GM10847 (cell line): Measurements from ENCODE around the gene YLPM1.

Experiments
- POLR2A ChIP-seq: IDR thresholded peaks from 2 replicates; pipeline ENCODE4 v1.6.1; 2011; ENCODE audit not compliant: insufficient read length; ENCODE audit errors: extremely low read depth

Gene YLPM1

DNA sequence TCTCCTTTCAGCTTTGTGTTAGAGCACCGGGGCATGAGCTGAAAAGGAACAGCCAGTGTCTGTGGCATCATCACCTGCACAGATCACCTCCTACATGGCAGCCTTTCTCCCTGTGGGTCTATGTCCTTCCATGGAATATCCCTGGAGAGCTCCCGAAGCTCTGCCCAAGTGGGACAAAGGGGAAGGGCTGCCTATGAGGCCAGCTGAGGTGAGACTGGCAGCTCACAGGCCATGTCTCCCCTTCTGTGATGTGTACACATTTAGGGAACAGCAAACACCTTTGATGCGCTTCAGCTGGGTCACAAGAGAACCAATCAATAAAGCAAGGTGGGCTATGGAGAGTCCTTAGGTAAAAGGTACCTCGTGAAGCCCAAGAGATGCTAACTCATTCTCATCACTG, 108.7 kb downstream of the YLPM1 start:
- no peak for TF ChIP-seq POLR2A

DNA sequence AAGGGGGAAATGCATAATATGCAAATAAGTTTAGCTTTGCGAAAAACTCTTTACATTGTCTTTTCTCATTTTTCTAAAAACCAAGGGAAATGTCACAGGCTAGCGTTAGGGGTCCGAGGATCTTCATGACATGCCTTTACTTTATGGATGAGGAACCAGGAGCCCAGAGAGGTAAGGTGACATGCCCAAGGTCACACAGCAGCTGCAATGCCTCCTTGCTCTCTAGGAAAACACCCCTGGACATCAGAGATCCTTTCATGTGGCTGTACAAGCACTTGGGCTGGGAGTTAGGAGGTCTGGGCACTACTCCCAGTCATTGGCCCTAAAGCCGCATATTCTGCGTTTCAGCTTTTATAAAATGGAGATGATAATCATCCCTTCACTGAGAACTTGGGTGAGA, 112.1 kb downstream of the YLPM1 start:
- no peak for TF ChIP-seq POLR2A

DNA sequence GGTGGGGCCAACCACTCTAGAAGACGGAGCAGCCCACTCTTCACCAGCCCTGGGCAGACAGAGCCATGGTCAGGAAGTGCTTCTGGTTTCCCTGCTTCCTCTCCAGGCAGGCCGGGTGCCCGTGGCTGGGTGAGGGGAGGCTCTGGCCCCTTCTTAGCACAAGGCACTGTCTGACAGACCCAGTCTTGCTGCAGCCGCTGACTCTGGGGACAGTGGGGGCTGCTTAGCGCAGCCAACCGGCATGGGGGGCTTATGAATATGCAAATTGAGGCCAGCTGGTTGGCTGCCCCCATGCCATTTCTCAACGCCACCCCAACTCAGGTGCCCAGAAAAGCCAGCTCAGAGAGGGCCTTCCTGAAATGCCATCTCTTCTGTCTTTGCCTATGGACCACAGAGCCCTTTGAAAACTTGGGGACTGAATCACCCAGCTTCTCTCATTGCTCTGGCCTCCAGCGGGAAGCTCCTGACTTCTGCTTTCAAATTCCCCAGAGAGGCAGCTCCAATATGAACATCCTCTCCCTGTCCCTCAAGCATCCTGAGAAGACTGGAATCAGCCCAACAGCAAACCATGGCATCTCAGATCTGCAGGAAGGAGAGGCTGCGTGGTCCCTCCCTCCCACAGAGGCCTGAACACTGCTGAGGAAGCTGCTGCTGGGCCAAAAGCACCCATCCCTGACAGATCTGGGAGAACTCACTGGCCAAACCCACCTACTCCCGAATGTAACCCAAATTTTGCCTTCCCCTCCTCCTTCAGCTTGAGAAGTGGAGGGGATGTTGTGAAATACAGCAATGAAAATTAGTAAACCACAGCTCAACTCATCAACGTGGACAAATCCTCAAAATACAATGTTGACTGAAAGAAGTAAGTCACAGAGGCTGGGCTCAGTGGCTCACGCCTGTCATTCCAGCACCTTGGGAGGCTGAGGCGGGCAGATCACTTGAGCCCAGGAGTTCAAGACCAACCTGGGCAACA, 113.1 kb downstream of the YLPM1 start, which contains the start of gene PROX2:
PROX2 (minus strand) TSS at position 205 of the 973 bp plus-strand sequence. CDS start 12,311 bp downstream, outside the sequence.
- TF ChIP-seq POLR2A = no peak

DNA sequence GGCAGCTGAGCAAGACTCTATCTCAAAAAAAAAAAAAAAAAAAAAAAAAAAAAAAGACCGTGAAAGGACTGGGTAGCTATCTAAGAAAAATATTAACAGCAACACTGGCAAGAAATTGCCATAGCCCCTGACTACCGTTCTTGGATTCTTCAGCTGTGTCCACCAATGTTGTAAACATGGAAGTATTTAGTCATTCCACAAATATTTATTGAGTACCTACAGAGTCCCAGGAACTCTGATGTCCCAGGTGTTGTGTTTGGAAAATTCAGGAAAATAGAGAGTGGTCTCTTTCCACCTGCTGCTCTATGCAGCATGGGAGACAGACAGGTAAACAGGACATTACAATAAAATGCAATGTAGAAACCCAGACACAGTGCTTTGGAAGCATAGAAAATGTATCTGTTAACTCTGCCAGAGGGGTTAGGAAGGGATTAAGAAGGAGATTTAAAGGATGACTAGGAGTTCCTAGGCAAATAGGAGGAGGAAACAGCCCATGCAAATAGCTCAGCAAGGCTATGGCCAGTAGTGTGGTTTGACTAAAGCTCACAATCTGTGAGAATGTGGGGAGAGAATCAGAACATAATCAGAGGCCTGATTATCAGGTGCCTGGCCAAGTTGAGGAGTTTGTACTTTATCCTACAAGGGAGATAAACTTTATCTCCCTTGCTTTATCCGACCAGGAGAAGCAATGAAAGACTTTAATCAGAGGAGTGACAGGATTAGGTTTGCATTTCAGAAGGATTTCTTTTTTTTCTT, 116.5 kb downstream of the YLPM1 start:
- TF ChIP-seq POLR2A = no peak

DNA sequence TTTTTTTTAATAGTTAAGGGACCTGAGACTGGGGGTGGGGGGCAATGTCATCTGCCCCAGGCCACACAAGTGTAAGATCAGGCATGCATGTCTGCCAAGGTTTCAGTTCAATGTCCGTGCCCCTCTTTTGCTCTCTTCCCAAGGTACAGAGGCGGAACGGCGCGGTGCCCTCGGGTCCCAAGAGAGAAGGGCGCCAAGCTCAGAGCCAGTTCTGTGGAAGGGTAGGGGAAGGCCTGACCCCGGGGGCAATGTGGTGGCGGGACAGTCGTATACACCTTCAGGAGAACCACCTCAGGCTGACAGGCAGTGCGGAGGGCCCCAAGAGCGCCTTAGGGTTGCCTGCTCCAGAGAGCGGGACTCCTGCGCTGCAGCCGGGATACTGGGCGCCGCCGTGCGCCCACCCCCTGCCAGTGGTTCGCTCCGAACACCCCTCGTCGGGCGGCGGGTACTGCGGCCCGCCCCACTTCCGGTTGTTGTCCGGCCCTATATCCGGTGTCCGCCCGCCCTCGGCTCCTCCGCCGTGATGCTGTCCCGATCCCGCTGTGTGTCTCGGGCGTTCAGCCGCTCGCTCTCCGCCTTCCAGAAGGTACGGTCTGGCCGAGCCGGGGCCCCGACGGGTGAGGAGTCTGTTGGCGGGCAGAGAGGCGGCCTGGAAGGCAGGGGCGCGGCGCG, 118.5 kb downstream of the YLPM1 start, which contains the start of gene DLST:
DLST (plus strand) TSS at position 486 of the 672 bp plus-strand sequence; CDS start at position 524, 38 bp downstream.
- TF ChIP-seq POLR2A = peak; percentile 90

DNA sequence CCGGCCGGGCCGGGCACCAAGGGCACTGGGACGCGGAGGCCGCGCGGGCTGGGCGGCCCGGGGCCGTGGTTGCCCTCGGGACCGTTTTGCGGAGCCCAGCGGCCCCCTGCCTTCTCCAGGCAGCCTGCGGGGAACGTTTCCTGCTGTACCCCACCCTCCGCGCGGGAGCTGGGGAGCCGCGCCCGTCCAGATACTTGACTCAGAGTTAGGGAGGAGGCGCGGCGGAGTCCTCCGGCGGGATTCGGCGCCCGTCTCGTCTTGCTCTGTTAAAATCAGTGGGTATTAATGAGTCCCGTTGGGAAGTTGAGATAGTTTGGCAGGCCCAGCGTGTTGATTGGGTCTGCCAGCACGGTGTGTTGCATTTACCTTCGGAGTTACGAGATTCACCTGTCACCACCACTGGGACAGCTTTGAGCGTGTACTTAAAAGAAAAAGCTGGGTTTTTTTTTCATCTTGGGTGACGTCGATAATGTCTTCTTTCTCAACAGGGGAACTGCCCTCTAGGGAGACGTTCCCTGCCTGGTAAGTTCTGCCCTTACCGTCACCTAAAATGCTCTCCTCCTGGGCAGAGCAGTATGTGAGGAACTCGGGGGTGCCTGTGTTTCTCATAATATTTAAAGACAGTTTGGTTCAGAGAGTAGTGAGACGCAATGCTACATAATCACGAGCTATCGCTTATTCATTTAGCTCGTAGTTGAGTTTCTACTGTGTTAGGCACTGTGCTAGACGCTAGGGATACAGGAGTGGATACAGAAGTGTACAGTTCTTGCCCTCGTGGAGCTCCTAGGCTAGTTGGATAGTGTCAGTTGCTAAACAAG, 119.2 kb downstream of the YLPM1 start:
- no peak for TF ChIP-seq POLR2A
